NCI-H510A treated with DMSO at 0.1 percent for 48 hours (cell line): ENCODE results near the gene SIPA1.
"Not testable (repeated sequence)": the region's sequence is repeated elsewhere in the genome, so short reads cannot be mapped to it uniquely, and the experiment has no call there.

ENCODE experiments used
- DNase-seq: peaks from one replicate; lab custom pipeline; 2025; lab: John Stamatoyannopoulos, UW

Gene SIPA1

GRCh38 chr11:65623177-65623576, 14.7 kb upstream of the SIPA1 start:
- DNase-seq = no peak

DNA sequence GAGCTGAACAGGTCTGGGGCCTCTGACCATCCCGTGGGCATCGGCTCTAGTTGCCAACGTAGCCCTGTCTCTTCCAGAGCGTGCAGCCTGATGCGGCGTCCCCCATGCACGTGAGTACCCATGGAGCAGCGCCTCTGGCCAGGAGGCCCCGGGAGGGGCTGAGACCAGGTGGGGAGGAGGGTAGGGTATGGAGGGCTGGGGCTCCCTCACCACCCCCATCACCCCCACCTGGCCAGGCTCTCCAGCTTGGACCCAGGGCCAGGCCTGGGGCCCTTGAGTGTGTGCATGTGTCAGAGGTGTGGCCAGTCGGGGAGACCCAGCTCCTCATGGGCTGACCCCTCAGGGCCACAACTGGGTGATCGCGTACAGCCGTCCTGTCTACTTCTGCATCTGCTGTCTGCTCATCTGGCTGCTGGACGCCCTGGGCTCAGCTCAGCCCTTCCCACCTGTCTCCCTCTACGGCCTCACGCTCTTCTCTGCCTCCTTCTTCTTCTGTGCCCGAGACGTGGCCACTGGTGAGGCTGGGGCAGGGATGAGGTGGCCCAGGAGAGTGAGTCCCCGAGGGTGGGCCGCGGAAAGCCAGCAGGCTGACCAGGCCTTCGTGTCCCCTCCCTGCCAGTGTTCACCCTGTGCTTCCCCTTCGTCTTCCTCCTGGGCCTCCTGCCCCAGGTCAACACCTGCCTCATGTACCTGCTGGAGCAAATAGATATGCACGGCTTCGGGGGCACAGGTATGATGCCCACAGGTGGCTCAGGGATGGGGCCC, 13.9 kb upstream of the SIPA1 start:
- DNase-seq = no peak

GRCh38 chr11:65624931-65625627, 12.8 kb upstream of the SIPA1 start:
- DNase-seq = no peak

DNA sequence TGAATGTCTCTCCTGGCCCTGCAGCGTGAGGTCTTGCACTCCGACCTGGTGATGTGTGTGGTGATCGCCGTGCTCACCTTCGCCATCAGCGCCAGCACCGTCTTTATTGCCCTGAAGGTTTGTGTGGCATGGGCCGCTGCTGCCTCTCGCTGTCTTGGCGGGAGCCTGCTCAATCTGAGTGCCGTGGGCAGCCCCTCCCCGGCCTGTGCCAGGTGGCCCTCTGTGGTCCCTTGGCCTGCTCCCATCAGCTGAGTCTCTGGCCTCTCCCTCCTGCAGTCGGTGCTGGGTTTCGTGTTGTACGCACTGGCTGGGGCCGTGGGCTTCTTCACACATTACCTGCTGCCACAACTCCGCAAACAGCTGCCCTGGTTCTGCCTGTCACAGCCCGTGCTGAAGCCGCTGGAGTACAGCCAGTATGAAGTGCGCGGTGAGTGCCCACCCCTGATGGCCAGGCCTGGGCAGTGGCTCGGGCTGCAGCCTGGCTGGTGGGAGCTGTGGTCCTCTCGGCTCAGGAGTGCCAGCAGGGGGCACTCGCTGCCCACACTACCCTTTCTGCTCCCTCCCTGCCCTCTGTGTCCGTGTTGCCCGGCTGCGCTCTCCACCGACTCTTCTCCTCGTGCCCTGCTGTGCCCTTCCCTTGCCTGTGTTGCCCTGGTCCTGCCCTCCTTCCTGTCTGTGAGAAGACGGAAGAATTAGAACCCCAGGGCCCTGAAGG, 12.1 kb upstream of the SIPA1 start:
- peak; percentile 17 for DNase-seq

DNA sequence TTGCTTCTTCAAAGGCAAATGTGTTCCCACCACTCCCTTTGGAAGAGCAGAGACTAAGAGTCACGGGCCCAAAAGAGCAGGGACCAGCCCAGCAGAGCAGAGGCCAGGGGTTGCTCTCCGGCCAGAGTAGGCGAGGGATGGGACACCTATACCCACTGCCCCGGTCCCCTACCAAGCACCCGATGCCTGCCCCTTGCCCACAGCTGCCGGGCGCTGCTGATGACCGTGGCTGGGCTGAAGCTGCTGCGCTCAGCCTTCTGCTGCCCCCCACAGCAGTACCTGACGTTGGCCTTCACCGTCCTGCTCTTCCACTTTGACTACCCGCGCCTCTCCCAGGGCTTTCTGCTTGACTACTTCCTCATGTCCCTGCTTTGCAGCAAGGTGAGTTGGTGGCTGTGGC, 10.7 kb upstream of the SIPA1 start:
- DNase-seq = no peak

- DNase-seq = no peak
Measured at GRCh38 chr11:65629579-65629978, 8.3 kb upstream of the SIPA1 start.

DNA sequence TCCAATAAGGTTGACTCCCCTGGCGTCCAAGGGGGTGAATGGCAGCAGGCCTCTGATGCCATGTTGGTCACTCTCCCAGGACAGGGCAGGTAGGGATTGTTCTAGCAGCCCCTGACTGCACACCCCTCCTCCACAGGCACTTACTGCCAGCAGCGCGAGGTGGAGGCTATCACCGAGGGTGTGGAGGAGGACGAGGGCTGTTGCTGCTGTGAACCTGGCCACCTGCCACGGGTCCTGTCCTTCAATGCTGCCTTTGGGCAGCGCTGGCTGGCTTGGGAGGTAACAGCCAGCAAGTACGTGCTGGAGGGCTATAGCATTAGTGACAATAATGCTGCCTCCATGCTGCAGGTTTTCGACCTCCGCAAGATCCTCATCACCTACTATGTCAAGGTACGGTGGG, 7.7 kb upstream of the SIPA1 start:
- no peak for DNase-seq

GRCh38 chr11:65633390-65634108, 4.4 kb upstream of the SIPA1 start:
- no peak for DNase-seq

DNA sequence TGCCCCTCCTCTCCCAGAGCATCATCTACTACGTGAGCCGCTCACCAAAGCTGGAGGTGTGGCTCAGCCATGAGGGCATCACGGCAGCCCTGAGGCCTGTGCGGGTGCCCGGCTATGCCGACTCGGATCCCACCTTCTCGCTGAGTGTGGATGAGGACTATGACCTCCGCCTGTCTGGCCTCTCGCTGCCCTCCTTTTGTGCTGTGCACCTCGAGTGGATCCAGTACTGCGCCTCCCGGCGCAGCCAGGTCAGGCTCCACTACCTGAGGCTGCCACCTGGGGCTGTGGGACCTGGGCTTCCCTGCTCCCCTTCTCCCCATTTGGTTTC, 3.8 kb upstream of the SIPA1 start:
- no peak for DNase-seq

- no peak for DNase-seq
Measured at GRCh38 chr11:65634440-65634839, 3.5 kb upstream of the SIPA1 start.

GRCh38 chr11:65634905-65635731, 2.8 kb upstream of the SIPA1 start:
- DNase-seq = no peak

DNA sequence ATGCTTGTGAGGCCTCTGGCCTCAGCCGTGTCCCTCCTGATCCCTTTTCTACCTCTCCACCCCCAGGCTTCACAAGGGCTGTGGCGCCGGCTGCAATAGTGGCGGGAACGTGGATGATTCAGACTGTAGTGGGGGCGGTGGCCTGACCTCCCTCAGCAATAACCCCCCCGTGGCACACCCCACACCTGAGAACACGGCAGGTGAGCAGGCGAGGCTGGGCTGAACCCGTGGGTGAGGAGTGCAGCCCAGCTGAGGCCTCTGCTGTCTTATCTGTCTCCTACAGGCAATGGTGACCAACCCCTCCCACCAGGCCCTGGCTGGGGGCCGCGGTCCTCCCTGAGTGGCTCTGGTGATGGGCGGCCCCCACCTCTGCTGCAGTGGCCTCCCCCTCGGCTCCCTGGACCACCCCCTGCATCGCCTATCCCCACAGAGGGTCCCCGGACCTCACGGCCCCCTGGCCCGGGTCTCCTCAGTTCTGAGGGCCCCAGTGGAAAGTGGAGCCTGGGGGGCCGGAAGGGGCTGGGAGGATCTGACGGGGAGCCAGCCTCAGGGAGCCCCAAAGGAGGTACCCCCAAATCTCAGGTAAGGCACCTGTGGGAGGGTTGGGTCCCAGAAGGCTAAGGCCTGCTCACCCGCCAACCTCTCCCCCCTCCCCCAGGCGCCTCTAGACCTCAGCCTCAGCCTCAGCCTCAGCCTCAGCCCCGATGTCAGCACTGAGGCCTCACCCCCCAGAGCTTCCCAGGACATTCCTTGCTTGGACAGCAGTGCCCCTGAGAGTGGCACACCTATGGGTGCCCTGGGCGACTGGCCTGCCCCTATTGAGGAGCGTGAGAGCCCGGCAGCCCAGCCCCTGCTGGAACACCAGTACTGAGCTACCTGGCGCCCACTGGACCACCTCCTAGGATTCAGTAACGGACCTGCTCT, 1.5 kb upstream of the SIPA1 start:
- no peak for DNase-seq

DNA sequence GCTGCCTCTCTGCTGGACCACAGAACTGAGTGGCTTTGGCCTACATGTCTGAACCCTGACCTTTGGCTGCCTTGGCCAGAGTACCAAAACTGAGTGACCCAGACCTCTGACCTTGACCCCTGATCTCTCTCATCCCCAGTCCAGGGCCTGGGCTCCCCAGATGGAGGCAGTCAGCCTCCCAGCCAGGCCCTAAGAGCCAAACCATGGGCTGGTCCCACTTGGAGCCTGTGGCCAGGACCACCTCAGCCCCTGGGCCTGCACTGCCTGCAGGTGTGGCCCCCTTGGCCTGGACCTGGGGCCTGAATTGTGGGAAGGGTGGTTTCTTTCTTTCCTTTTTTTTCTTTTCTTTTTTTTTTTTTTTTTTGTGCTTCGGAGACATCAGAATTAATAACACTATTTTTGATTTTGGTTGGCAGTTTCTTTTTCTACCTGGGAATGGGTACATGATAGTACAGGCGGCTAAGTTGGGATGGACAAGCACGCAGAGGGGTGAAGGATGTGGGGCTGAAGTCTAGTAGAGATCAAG, 806 bp upstream of the SIPA1 start:
- no peak for DNase-seq

- DNase-seq = not testable (repeated sequence)
Measured at GRCh38 chr11:65639228-65639597, 1.3 kb downstream of the SIPA1 start.

GRCh38 chr11:65639623-65640482, 2.0 kb downstream of the SIPA1 start:
- no peak for DNase-seq

DNA sequence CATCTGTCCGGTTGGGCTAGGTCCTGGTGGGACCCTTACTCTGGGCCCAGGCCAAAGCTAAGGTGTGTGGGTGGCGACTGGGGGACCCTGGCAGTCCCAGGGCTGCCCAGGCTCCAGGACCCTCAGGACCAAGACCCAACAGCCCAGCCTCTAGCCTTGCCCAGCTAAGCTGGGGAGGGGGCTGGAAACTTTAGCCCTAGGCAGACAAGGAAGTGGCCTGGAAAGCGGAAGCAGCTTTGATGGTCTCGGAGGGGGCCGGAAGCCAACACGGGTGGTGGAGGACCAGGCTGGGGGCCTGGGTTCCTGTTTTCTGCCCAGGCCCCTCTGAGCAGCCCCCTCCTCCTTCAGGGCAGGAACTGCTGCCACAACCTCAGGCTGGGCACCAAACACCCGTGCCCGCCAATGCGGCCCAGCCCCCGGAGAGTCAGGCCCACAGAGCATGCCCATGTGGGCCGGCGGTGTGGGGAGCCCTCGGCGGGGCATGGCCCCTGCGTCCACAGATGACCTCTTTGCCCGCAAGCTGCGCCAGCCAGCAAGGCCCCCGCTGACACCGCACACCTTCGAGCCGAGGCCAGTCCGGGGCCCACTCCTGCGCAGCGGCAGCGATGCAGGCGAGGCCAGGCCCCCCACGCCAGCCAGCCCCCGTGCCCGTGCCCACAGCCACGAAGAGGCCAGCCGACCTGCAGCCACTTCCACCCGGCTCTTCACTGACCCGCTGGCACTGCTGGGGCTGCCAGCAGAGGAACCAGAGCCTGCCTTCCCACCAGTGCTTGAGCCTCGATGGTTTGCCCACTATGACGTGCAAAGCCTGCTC, 2.8 kb downstream of the SIPA1 start:
- no peak for DNase-seq

GRCh38 chr11:65641297-65642013, 3.6 kb downstream of the SIPA1 start:
- DNase-seq = no peak
